ENCODE measurements around the gene OR6K6.

Gene OR6K6

DNA sequence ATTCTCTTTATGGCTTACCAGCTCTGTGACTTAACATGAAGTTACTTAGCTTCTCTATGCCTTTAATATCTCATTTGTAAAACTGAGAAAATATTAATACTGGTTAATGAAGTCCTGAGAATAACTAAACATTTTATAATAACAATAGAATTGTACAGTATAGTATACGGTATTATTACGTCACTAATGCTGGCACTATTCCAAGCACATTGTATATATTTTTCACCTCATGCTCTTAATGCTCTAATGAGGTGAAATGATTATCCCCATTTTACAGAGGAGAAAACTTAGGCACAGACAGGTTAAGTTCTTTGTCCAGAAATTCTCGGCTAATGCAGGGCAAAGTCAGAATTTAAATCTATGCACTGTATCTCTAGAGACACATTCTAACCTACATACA, 34.9 kb upstream of the OR6K6 start:
- DNase-seq = no peak
- in situ Hi-C loops (cut with HindIII; ENCODE audit: low pct_ligation_motif_present, low sequenced_read_pairs) = no loop called here
- Histone ChIP-seq H3K27me3 (replicated peaks) (no peaks in the 10 kb centered on the region), H3K36me3 (replicated peaks) (no peaks in the 10 kb centered on the region), H3K4me3 (ENCODE audit: low read depth, low read length) (no peak overlapping the region), H3K27ac (no peak overlapping the region)
- TF ChIP-seq, protein P1, sequence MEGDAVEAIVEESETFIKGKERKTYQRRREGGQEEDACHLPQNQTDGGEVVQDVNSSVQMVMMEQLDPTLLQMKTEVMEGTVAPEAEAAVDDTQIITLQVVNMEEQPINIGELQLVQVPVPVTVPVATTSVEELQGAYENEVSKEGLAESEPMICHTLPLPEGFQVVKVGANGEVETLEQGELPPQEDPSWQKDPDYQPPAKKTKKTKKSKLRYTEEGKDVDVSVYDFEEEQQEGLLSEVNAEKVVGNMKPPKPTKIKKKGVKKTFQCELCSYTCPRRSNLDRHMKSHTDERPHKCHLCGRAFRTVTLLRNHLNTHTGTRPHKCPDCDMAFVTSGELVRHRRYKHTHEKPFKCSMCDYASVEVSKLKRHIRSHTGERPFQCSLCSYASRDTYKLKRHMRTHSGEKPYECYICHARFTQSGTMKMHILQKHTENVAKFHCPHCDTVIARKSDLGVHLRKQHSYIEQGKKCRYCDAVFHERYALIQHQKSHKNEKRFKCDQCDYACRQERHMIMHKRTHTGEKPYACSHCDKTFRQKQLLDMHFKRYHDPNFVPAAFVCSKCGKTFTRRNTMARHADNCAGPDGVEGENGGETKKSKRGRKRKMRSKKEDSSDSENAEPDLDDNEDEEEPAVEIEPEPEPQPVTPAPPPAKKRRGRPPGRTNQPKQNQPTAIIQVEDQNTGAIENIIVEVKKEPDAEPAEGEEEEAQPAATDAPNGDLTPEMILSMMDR (IDR thresholded peaks at IDR 0.05; ENCODE audit: low read depth, low read length, missing control alignments) = no peak

DNA sequence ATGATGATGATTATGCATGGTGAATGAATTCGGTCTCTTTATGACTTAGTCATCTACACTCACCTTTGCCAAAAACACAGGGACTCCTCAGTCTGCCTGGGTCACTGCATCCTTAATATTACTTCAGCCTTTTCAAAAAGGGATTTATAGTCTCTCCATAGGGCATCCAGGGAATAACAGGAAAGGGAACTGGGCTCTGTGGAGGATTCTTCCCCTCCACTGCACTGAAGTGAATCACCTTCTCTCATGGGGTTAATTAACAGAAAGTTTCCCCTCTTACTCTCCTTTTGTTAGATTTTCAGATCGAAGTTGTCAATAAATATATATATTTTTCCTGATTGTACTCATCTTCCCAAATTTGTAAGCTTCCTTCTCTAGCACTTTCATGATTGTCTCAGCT, 33.9 kb upstream of the OR6K6 start, which contains the start of gene OR6K3:
TSS of gene OR6K3 (minus strand) at position 101 of the 400 bp plus-strand sequence. CDS start 2,605 bp downstream, outside the sequence.
- H3K4me3 ChIP-seq (ENCODE audit: low read depth, low read length) = no peak within 1 kb of the TSS
- no peaks in the 10 kb centered on the region for H3K27me3 ChIP-seq (replicated peaks)
- TF ChIP-seq, protein P1 (IDR thresholded peaks at IDR 0.05; ENCODE audit: low read depth, low read length, missing control alignments) = no peak
- no peak within 1 kb of the TSS for H3K27ac ChIP-seq
- in situ Hi-C loops (cut with HindIII; ENCODE audit: low pct_ligation_motif_present, low sequenced_read_pairs) = no loop called here
- H3K36me3 ChIP-seq (replicated peaks) = no peaks in the 10 kb centered on the region
- no peak for DNase-seq

DNA sequence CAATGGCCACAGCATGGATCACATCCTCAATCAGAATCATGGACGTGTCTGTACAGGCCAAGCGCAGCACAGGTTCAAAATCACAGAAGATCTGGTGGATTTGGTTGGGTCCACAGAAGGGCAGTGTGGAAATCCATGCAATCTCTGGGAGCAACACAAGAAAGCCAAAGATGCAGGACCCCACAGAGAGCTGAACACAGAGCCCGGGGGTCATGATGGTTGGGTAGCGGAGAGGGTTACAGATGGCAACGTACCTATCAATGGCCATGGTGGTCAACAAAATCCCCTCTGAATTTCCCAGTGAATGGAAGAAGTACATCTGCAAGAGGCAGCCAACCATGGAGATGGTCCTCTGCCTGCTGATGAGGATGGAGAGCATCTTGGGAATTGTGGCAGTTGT, 30.1 kb upstream of the OR6K6 start:
- in situ Hi-C loops (cut with HindIII; ENCODE audit: low pct_ligation_motif_present, low sequenced_read_pairs) = no loop called here
- H3K4me3 ChIP-seq (ENCODE audit: low read depth, low read length) = no peak overlapping the region
- no peak overlapping the region for H3K27ac ChIP-seq
- H3K36me3 ChIP-seq (replicated peaks) = no peaks in the 10 kb centered on the region
- DNase-seq = no peak
- TF ChIP-seq, protein P1 (IDR thresholded peaks at IDR 0.05; ENCODE audit: low read depth, low read length, missing control alignments) = no peak
- no peaks in the 10 kb centered on the region for H3K27me3 ChIP-seq (replicated peaks)

- H3K27ac ChIP-seq = no peak overlapping the region
- TF ChIP-seq, protein P1 (IDR thresholded peaks at IDR 0.05; ENCODE audit: low read depth, low read length, missing control alignments) = no peak
- H3K36me3 ChIP-seq (replicated peaks) = no peaks in the 10 kb centered on the region
- no peak overlapping the region for H3K4me3 ChIP-seq (ENCODE audit: low read depth, low read length)
- in situ Hi-C loops (cut with HindIII; ENCODE audit: low pct_ligation_motif_present, low sequenced_read_pairs) = no loop called here
- DNase-seq = no peak
- no peaks in the 10 kb centered on the region for H3K27me3 ChIP-seq (replicated peaks)
Measured at GRCh38 chr1:158728510-158729225, 25.9 kb upstream of the OR6K6 start.

DNA sequence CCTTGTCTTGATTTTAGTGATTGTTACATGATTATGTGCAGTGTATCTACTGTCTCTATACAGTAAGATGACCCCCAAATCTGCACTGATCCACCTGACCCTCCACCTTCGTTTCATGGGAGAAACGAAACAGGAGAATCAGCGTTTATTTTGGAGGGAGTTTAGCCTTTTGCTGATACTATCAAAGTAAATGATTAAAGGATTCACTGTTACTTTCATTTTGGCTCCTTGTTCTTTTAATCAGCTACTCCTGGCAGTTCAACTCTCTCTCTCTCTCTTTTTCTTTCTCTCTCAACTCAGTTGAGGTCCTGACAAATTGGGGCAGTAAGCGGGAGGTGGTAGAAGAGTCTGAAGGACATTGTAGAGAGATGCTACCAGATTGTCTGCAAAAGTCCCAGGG, 24.1 kb upstream of the OR6K6 start:
- no peak for DNase-seq
- in situ Hi-C loops (cut with HindIII; ENCODE audit: low pct_ligation_motif_present, low sequenced_read_pairs) = no loop called here
- H3K27ac ChIP-seq = no peak overlapping the region

More for the DNA sequence above, 24.1 kb upstream of the OR6K6 start:
- H3K4me3 ChIP-seq (ENCODE audit: low read depth, low read length) = no peak overlapping the region
- H3K36me3 ChIP-seq (replicated peaks) = no peaks in the 10 kb centered on the region
- TF ChIP-seq, protein P1 (IDR thresholded peaks at IDR 0.05; ENCODE audit: low read depth, low read length, missing control alignments) = no peak
- H3K27me3 ChIP-seq (replicated peaks) = no peaks in the 10 kb centered on the region

All from brain microvascular endothelial cell (primary cell).